Hepatocyte (in vitro differentiated cells): ENCODE results near the gene RCBTB2. TPM values are rescaled to one million over a fixed set of nuclear protein-coding genes. Genes with fewer than 3 reads are reported as not detected.
A peak's percentile ranks its signal among the peaks of the same experiment; 100 is the strongest.

Experiments
- DNase-seq: peaks from one replicate; pipeline ENCODE4 v3.0.0-alpha.2; 2016; ENCODE audit warnings: low spot score
- H2AFZ ChIP-seq: fragments of 200-600 bp; sonication (generic); 2 replicates; pipeline ENCODE4 v1.6.0; 2016; ENCODE audit warnings: antibody characterized with exemption, mild to moderate bottlenecking
- H3K27ac ChIP-seq: fragments of 200-600 bp; sonication (generic); 2 replicates; pipeline ENCODE4 v1.5.1; 2016; ENCODE audit warnings: mild to moderate bottlenecking
- H3K27me3 ChIP-seq: fragments of 200-600 bp; sonication (generic); 2 replicates; pipeline ENCODE4 v1.6.1; 2016
- H3K36me3 ChIP-seq: fragments of 200-600 bp; sonication (generic); replicated peaks from 2 replicates; pipeline ENCODE4 v1.5.1; 2016; ENCODE audit warnings: low read depth; ENCODE audit not compliant: insufficient read depth
- H3K4me1 ChIP-seq: fragments of 200-600 bp; sonication (generic); 2 replicates; pipeline ENCODE4 v1.5.1; 2016; ENCODE audit warnings: mild to moderate bottlenecking, moderate library complexity; ENCODE audit not compliant: insufficient read depth
- H3K4me2 ChIP-seq: fragments of 200-600 bp; sonication (generic); 2 replicates; pipeline ENCODE4 v1.6.0; 2016
- H3K4me3 ChIP-seq: fragments of 200-600 bp; sonication (generic); 2 replicates; pipeline ENCODE4 v1.5.1; 2016; ENCODE audit warnings: mild to moderate bottlenecking
- H3K79me2 ChIP-seq: fragments of 200-600 bp; sonication (generic); 2 replicates; pipeline ENCODE4 v1.6.0; 2017; ENCODE audit warnings: mild to moderate bottlenecking
- H3K9me2 ChIP-seq: fragments of 200-600 bp; sonication (generic); replicated peaks from 2 replicates; pipeline ENCODE4 v1.6.0; 2017; ENCODE audit warnings: mild to moderate bottlenecking; ENCODE audit not compliant: insufficient read depth
- H3K9me3 ChIP-seq: fragments of 200-600 bp; sonication (generic); 2 replicates; pipeline ENCODE4 v1.5.1; 2016; ENCODE audit warnings: low read depth, mild to moderate bottlenecking
- H4K20me1 ChIP-seq: fragments of 200-600 bp; sonication (generic); 2 replicates; pipeline ENCODE4 v1.6.0; 2016; ENCODE audit warnings: mild to moderate bottlenecking; ENCODE audit not compliant: insufficient read depth, poor library complexity, severe bottlenecking
- CTCF ChIP-seq: fragments of 200-600 bp; sonication (generic); IDR thresholded peaks from 2 replicates; pipeline ENCODE4 v1.5.1; 2016; ENCODE audit warnings: antibody characterized with exemption, mild to moderate bottlenecking; ENCODE audit not compliant: poor library complexity
- EZH2 ChIP-seq: fragments of 200-600 bp; sonication (generic); IDR thresholded peaks from 2 replicates; pipeline ENCODE4 v1.6.1; 2016; ENCODE audit warnings: antibody characterized with exemption, mild to moderate bottlenecking, borderline replicate concordance
- EZH2phosphoT487 ChIP-seq: fragments of 200-600 bp; sonication (generic); IDR thresholded peaks from one replicate; pipeline ENCODE4 v1.6.1; 2018; ENCODE audit warnings: antibody characterized with exemption, mild to moderate bottlenecking, low read depth, moderate library complexity; ENCODE audit not compliant: unreplicated experiment, severe bottlenecking
- WGBS: methylation state at CpG from one replicate; pipeline ENCODE4 v1.1.6; 2016; ENCODE audit warnings: low lambda C conversion rate; ENCODE audit errors: missing lambda C conversion rate; 5-methylcytosine and 5-hydroxymethylcytosine counted together
- polyA plus RNA-seq: library from polyadenylated mRNA; unstranded; fragments of >200 nt; fragmentation: Nextera tagmentation; extraction: Ambion mirVana; gene quantifications from 2 replicates; pipeline ENCODE4 v1.2.1, GENCODE V29; 2016
- total RNA-seq: library from RNA; depleted of rRNA; stranded (reverse); fragments of >200 nt; gene quantifications from 2 replicates; pipeline ENCODE4 v1.2.3, GENCODE V29; 2014

Gene RCBTB2
- total and polyA plus RNA-seq, 2 experiments from 2014 or later, result 8.8 to 12.2 TPM

GRCh38 chr13:48491423-48492095 is 41.3 kb downstream of the RCBTB2 start:
- Histone ChIP-seq H4K20me1 (no peaks in the 10 kb centered on the region), H3K9me3 (no peaks in the 10 kb centered on the region), H3K27me3 (no peaks in the 10 kb centered on the region), H3K4me2 (peak overlapping the region; percentile 55), H3K36me3 (no peaks in the 10 kb centered on the region), H3K79me2 (no peaks in the 10 kb centered on the region), H3K4me3 (no peak overlapping the region), H3K27ac (peak overlapping the region; percentile 28), H2AFZ (no peak overlapping the region), H3K9me2 (no peaks in the 10 kb centered on the region), H3K4me1 (no peaks in the 10 kb centered on the region)
- TF ChIP-seq CTCF (no peak), EZH2phosphoT487 (no peak), EZH2 (no peak)
- DNase-seq, result no peak

- Histone ChIP-seq H3K36me3 (no peaks in the 10 kb centered on the region), H3K4me1 (no peaks in the 10 kb centered on the region), H3K27me3 (no peaks in the 10 kb centered on the region), H3K79me2 (no peaks in the 10 kb centered on the region), H3K4me2 (no peak overlapping the region), H3K27ac (peak overlapping the region; percentile 15), H4K20me1 (no peaks in the 10 kb centered on the region), H2AFZ (no peak overlapping the region), H3K9me2 (no peaks in the 10 kb centered on the region), H3K4me3 (no peak overlapping the region), H3K9me3 (no peaks in the 10 kb centered on the region)
- DNase-seq, result no peak
- TF ChIP-seq CTCF (no peak), EZH2 (no peak), EZH2phosphoT487 (no peak)
- 56% methylated on average over 3 of the region's 3 CpGs for WGBS
Measured at GRCh38 chr13:48490241-48490640, 42.6 kb downstream of the RCBTB2 start.

GRCh38 chr13:48489666-48490065 is 43.2 kb downstream of the RCBTB2 start:
- Histone ChIP-seq H3K27me3 (no peaks in the 10 kb centered on the region), H3K4me3 (no peak overlapping the region), H4K20me1 (no peaks in the 10 kb centered on the region), H3K9me2 (no peaks in the 10 kb centered on the region), H3K79me2 (no peaks in the 10 kb centered on the region), H3K9me3 (no peaks in the 10 kb centered on the region), H3K4me1 (no peaks in the 10 kb centered on the region), H3K4me2 (no peak overlapping the region), H2AFZ (no peak overlapping the region), H3K27ac (no peak overlapping the region), H3K36me3 (no peaks in the 10 kb centered on the region)
- no peak for DNase-seq
- TF ChIP-seq EZH2phosphoT487, result no peak
- TF ChIP-seq EZH2, result no peak
- TF ChIP-seq CTCF, result no peak

GRCh38 chr13:48488995-48489394 is 43.9 kb downstream of the RCBTB2 start:
- Histone ChIP-seq H3K27ac (no peak overlapping the region), H3K4me2 (no peak overlapping the region), H4K20me1 (no peaks in the 10 kb centered on the region), H3K9me3 (no peaks in the 10 kb centered on the region), H3K79me2 (no peaks in the 10 kb centered on the region), H3K4me1 (no peaks in the 10 kb centered on the region), H2AFZ (no peak overlapping the region), H3K9me2 (no peaks in the 10 kb centered on the region), H3K4me3 (no peak overlapping the region), H3K36me3 (no peaks in the 10 kb centered on the region), H3K27me3 (no peaks in the 10 kb centered on the region)
- no peak for TF ChIP-seq EZH2phosphoT487
- TF ChIP-seq EZH2, result no peak
- TF ChIP-seq CTCF, result no peak
- no peak for DNase-seq
